NT2/D1 (cell line): ENCODE results near the gene TTC13.

Experiments used
- YY1 ChIP-seq: IDR thresholded peaks from 2 replicates; pipeline ENCODE4 v1.6.1; 2011; ENCODE audit not compliant: insufficient read length, insufficient read depth
- ZNF274 ChIP-seq: IDR thresholded peaks from 2 replicates; pipeline ENCODE4 v1.6.1; 2011; ENCODE audit warnings: mild to moderate bottlenecking, low read depth, low read length

- TF ChIP-seq YY1, result no peak
- no peak for TF ChIP-seq ZNF274
Observed at GRCh38 chr1:230857822-230858221, 120.8 kb downstream of the TTC13 start.
